B cell (primary cell): ENCODE results near the gene ICA1L. TPM values are rescaled to one million over a fixed set of nuclear protein-coding genes. Genes with fewer than 3 reads are reported as not detected.

Experiments
- ATAC-seq: fragments of 200-7000 bp; cut with Tn5 transposase; one replicate; pipeline ENCODE4 v1.10.0; 2021; ENCODE audit warnings: low read depth, mild to moderate bottlenecking, moderate number of reproducible peaks, moderate library complexity
- CTCF ChIA-PET: fragments of 350-600 bp; sonication (Branson Sonifier 250); formaldehyde crosslinking; loops from one replicate; lab custom pipeline; 2021; ENCODE audit warnings: antibody characterized with exemption, inconsistent platforms; lab: Charles Lee
- POLR2A ChIA-PET: fragments of 350-600 bp; sonication (Branson Sonifier 250); formaldehyde crosslinking; loops from one replicate; lab custom pipeline; 2021; ENCODE audit warnings: antibody characterized with exemption; lab: Charles Lee
- DNase-seq: peaks from one replicate; pipeline ENCODE4 v3.0.0; 2013
- H2AFZ ChIP-seq: 2 replicates; pipeline ENCODE4 v1.6.1; 2012; ENCODE audit warnings: mild to moderate bottlenecking, low read depth, low read length; ENCODE audit not compliant: insufficient read depth, poor library complexity, severe bottlenecking
- H3K27ac ChIP-seq, 2 donors: 1 replicate in 1 of 2; 2 replicates in 1 of 2; pipeline ENCODE4 v1.5.1; 2012 to 2013; ENCODE audit warnings: low read length in 2 of 2, mild to moderate bottlenecking in 2 of 2, moderate library complexity in 1 of 2
- H3K27me3 ChIP-seq, 4 experiments: fragments of 200-600 bp in 1 of 4; sonication (generic) in 1 of 4; replicated peaks in 1 of 4; 1 replicate in 2 of 4; 2 replicates in 2 of 4; pipeline versions ENCODE4 v1.6.1 to v1.7.0; 2013 to 2016; ENCODE audit warnings: low read length in 3 of 4, mild to moderate bottlenecking in 2 of 4, mixed read lengths in 1 of 4, moderate library complexity in 1 of 4; ENCODE audit not compliant: insufficient read depth in 4 of 4, control insufficient read depth in 3 of 4; ENCODE audit errors: control extremely low read depth in 1 of 4
- H3K36me3 ChIP-seq, 2 experiments: replicated peaks in 1 of 2; 1 replicate in 1 of 2; 2 replicates in 1 of 2; pipeline versions ENCODE4 v1.6.1 to v1.7.1; 2013; ENCODE audit warnings: low read length in 1 of 2; ENCODE audit not compliant: insufficient read depth in 2 of 2, control insufficient read depth in 1 of 2; ENCODE audit errors: control extremely low read depth in 1 of 2, extremely low read depth in 1 of 2
- H3K4me1 ChIP-seq, 2 donors: fragments of 200-600 bp in 1 of 2; sonication (generic) in 1 of 2; 1 replicate in 1 of 2; 2 replicates in 1 of 2; pipeline versions ENCODE4 v1.5.1 to v1.6.1; 2013 to 2017; ENCODE audit warnings: low read length in 2 of 2; ENCODE audit not compliant: control insufficient read depth in 2 of 2, insufficient read depth in 2 of 2
- H3K4me2 ChIP-seq: replicated peaks from 2 replicates; pipeline ENCODE3; 2012; ENCODE audit warnings: mild to moderate bottlenecking, low read depth, low read length; ENCODE audit not compliant: poor library complexity, severe bottlenecking
- H3K4me3 ChIP-seq, 5 experiments: fragments of 200-600 bp in 1 of 5; sonication (generic) in 1 of 5; 1 replicate in 3 of 5; 2 replicates in 2 of 5; pipeline versions ENCODE4 v1.5.1 to v1.7.0; 2011 to 2016; ENCODE audit warnings: low read length in 4 of 5, mild to moderate bottlenecking in 4 of 5, low read depth in 2 of 5, control low read depth in 1 of 5, moderate library complexity in 1 of 5; ENCODE audit not compliant: insufficient read depth in 1 of 5; ENCODE audit errors: control extremely low read depth in 1 of 5, extremely low read depth in 1 of 5
- H3K79me2 ChIP-seq: fragments of 200-600 bp; sonication (generic); one replicate; pipeline ENCODE4 v1.6.0; 2016; ENCODE audit warnings: low read length; ENCODE audit not compliant: control insufficient read depth, insufficient read depth
- H3K9ac ChIP-seq: fragments of 200-600 bp; sonication (generic); 2 replicates; pipeline ENCODE4 v1.6.1; 2017; ENCODE audit warnings: mild to moderate bottlenecking, low read length, moderate library complexity
- H3K9me3 ChIP-seq, 3 donors: one replicate each; pipeline versions ENCODE4 v1.6.1 to v1.7.1; 2013; ENCODE audit warnings: low read length in 2 of 3; ENCODE audit not compliant: control insufficient read depth in 2 of 3, insufficient read depth in 1 of 3; ENCODE audit errors: control extremely low read depth in 1 of 3
- H4K20me1 ChIP-seq: 2 replicates; pipeline ENCODE4 v1.6.0; 2012; ENCODE audit warnings: mild to moderate bottlenecking, low read length; ENCODE audit not compliant: insufficient read depth, control insufficient read depth, poor library complexity, severe bottlenecking
- H3K27ac Mint-ChIP-seq: one replicate; pipeline ENCODE4 v1.8.0; 2021; ENCODE audit warnings: mixed read lengths
- H3K27me3 Mint-ChIP-seq: one replicate; pipeline ENCODE4 v1.8.0; 2021; ENCODE audit warnings: mixed read lengths
- H3K4me1 Mint-ChIP-seq: one replicate; pipeline ENCODE4 v1.8.0; 2021; ENCODE audit warnings: mixed read lengths
- H3K4me3 Mint-ChIP-seq: one replicate; pipeline ENCODE4 v1.8.0; 2021; ENCODE audit warnings: mixed read lengths
- H3K9me3 Mint-ChIP-seq: one replicate; pipeline ENCODE4 v1.8.0; 2022; ENCODE audit warnings: mixed read lengths; ENCODE audit not compliant: insufficient read depth
- CTCF ChIP-seq: fragments of 200-600 bp; IDR thresholded peaks from one replicate; pipeline ENCODE4 v1.8.0; 2022; ENCODE audit warnings: antibody characterized with exemption, mild to moderate bottlenecking
- EZH2 ChIP-seq: IDR thresholded peaks from 2 replicates; pipeline ENCODE4 v1.6.1; 2012; ENCODE audit warnings: borderline replicate concordance, low read depth, mild to moderate bottlenecking, moderate library complexity, low read length; ENCODE audit not compliant: insufficient read depth, poor library complexity, severe bottlenecking
- WGBS: methylation state at CpG from one replicate; pipeline ENCODE4 v1.1.5; 2013; ENCODE audit warnings: missing lambda C conversion rate; ENCODE audit not compliant: insufficient coverage; 5-methylcytosine and 5-hydroxymethylcytosine counted together
- intact Hi-C: fragments of 100-400 bp; cut with micrococcal nuclease; formaldehyde crosslinking; loops from one replicate; pipeline ENCODE4 v1.10.0; 2022
- polyA plus RNA-seq: library from polyadenylated mRNA; depleted of rRNA; stranded (reverse); fragments of >200 nt; gene quantifications from 2 replicates; pipeline ENCODE4 v1.2.3, GENCODE V29; 2012
- total RNA-seq, 2 donors: library from RNA; stranded (reverse); fragments of 120-200 nt in 1 of 2; gene quantifications; 1 replicate in 1 of 2; 2 replicates in 1 of 2; pipeline versions ENCODE4 v1.2.3 to v1.2.4, GENCODE V29; 2013 to 2022

The ICA1L gene
- total and polyA plus RNA-seq, 2 donors (not counting 1 experiment from before 2014, with no cell fraction given): 2.4 to 6.8 TPM

- no peak overlapping the region for H3K4me3 ChIP-seq
- POLR2A ChIA-PET: no interaction called here
- H3K79me2 ChIP-seq: no peaks in the 10 kb centered on the region
- Mint-ChIP-seq H3K27ac (no peak overlapping the region), H3K9me3 (peaks cover 3% of the 10 kb centered on the region), H3K4me1 (peaks cover 18% of the 10 kb centered on the region), H3K27me3 (no peaks in the 10 kb centered on the region), H3K4me3 (no peak overlapping the region)
- H3K9me3 ChIP-seq: peaks cover 7 to 33% (median 13%) of the 10 kb centered on the region in 3 donors
- no peak overlapping the region for H3K4me2 ChIP-seq
- CTCF ChIA-PET: interaction anchor here (1.5 kb wide), 1 partner anchor 14 kb away, joined by 4 read pairs; no protein-coding TSS in a partner anchor
- H2AFZ ChIP-seq: no peak overlapping the region
- 100% methylated on average over 1 of the region's 2 CpGs for WGBS
- H3K27ac ChIP-seq: no peak overlapping the region
- TF ChIP-seq EZH2 (no peak), CTCF (no peak)
- no peaks in the 10 kb centered on the region for H4K20me1 ChIP-seq
- ATAC-seq: no peak
- intact Hi-C loops: no loop called here
- H3K9ac ChIP-seq: no peak overlapping the region
- no peak for DNase-seq
- H3K36me3 ChIP-seq: no peaks in the 10 kb centered on the region
- no peaks in the 10 kb centered on the region for H3K27me3 ChIP-seq
- peaks cover 6 to 18% of the 10 kb centered on the region in 2 donors for H3K4me1 ChIP-seq
These were observed 26.9 kb downstream of the ICA1L start for GRCh38 chr2:202844656-202845055.

GRCh38 chr2:202842690-202843089, 28.9 kb downstream of the ICA1L start:
- TF ChIP-seq CTCF (no peak), EZH2 (no peak)
- no peak for DNase-seq

More at GRCh38 chr2:202842690-202843089, 28.9 kb downstream of the ICA1L start:
- no peak for ATAC-seq
- Histone ChIP-seq H3K4me2 (no peak overlapping the region), H3K4me1 (no peaks in the 10 kb centered on the region), H3K79me2 (no peaks in the 10 kb centered on the region), H3K9ac (no peak overlapping the region), H4K20me1 (no peaks in the 10 kb centered on the region), H3K27ac (no peak overlapping the region), H3K4me3 (no peak overlapping the region), H3K36me3 (no peaks in the 10 kb centered on the region), H3K27me3 (no peaks in the 10 kb centered on the region), H3K9me3 (peaks cover 6 to 28% (median 13%) of the 10 kb centered on the region in 3 donors), H2AFZ (no peak overlapping the region)
- Mint-ChIP-seq H3K4me1 (no peaks in the 10 kb centered on the region), H3K4me3 (no peak overlapping the region), H3K27ac (no peak overlapping the region), H3K9me3 (peaks cover 3% of the 10 kb centered on the region), H3K27me3 (no peaks in the 10 kb centered on the region)
- POLR2A ChIA-PET: no interaction called here
- CTCF ChIA-PET: no interaction called here
- intact Hi-C loops: no loop called here
